ENCODE results near the gene FAM151A. TPM values are rescaled to one million over a fixed set of nuclear protein-coding genes. Genes with fewer than 3 reads are reported as not detected.

Gene FAM151A
- total and polyA plus RNA-seq, 2 donors (not counting 3 experiments of a cell fraction or from before 2014, with no cell fraction given): not detected

DNA sequence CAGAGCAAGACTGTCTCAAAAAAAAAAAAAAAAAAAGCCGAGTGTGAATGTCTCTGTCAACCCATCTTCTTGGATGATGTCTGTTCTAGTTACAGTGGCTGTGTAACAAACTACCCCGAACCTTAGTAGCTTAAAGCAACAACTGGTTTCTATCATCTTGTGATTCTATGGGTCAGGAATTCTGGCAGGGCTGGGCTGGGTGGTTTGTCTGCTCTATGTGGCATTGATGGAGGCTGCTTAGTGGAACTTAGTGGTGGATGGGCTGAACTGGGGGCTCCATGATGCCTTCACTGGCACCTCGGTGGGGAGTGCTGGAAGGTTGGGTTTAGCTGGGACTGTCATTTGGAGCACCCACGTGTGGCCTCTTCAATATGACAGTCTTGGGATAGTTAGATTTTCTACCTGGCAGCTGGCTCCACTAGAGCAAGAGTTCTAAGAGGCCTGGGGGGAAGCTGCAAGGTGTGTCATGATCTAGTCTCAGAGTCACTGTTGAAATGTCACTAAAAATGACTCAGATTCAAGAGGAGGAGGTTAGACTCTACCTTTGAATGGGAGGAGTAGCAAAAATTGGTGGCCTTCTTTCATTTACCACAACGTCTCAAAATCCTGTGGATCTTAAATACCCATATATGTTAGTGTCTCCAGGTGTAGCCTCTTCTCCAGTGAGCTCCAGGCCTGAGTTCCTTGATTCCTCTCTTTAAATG lies 56.7 kb downstream of the FAM151A start:
- Histone ChIP-seq H3K4me1 (ENCODE audit: control insufficient read depth, extremely low read depth, insufficient read depth, low read length) (peaks cover 20% of the 10 kb centered on the region), H3K27ac (ENCODE audit: insufficient read depth, low read depth, low read length) (no peak overlapping the region), H2AFZ (ENCODE audit: low read depth, low read length) (no peak overlapping the region), H3K9me1 (replicated peaks; ENCODE audit: control insufficient read depth, extremely low read depth, insufficient read depth, low read length) (no peaks in the 10 kb centered on the region), H3K36me3 (ENCODE audit: control insufficient read depth in 2 of 2, extremely low read depth in 1 of 2, insufficient read depth in 2 of 2, low read length in 2 of 2) (no peaks in the 10 kb centered on the region), H3K4me2 (ENCODE audit: insufficient read depth, low read length) (no peak overlapping the region), H3K9ac (replicated peaks; ENCODE audit: extremely low read depth, insufficient read depth, low read length) (no peak overlapping the region), H3K27me3 (ENCODE audit: control insufficient read depth in 2 of 2, insufficient read depth in 2 of 2, low read length in 2 of 2) (no peaks in the 10 kb centered on the region), H3K4me3 (replicated peaks in 1 of 3; ENCODE audit: insufficient read depth in 1 of 3, low read depth in 1 of 3, low read length in 3 of 3) (no peak overlapping the region), H4K20me1 (replicated peaks; ENCODE audit: control insufficient read depth, extremely low read depth, insufficient read depth, low read length) (no peaks in the 10 kb centered on the region), H3K9me3 (replicated peaks; ENCODE audit: control insufficient read depth, insufficient read depth, low read length) (no peaks in the 10 kb centered on the region), H3K79me2 (ENCODE audit: control insufficient read depth, insufficient read depth, low read length) (no peaks in the 10 kb centered on the region)
- ChIA-PET CTCF (interaction anchor here (0.9 to 2.1 kb wide), 3 partner anchors 9 to 17 kb away, joined by 4 to 5 read pairs (median 5); no protein-coding TSS in a partner anchor), POLR2A (interaction anchor here (0.6 kb wide), 1 partner anchor 1891 kb away, joined by 3 read pairs; no protein-coding TSS in a partner anchor)
- intact Hi-C loops (cut with micrococcal nuclease): no loop called here
- no TSS peak for BruUV-seq (replicated peaks)
- dilution Hi-C loops (cut with MboI; ENCODE audit: extremely low pct_ligation_motif_present, low sequenced_read_pairs): no loop called here
- TF ChIP-seq JUN (IDR thresholded peaks at IDR 0.05; ENCODE audit: borderline replicate concordance, insufficient read depth, insufficient read length, low read depth) (no peak), FOS (IDR thresholded peaks at IDR 0.05; ENCODE audit: borderline replicate concordance, insufficient read depth, low read length) (no peak), MYC (IDR thresholded peaks at IDR 0.05; ENCODE audit: low read depth, low read length) (no peak), POLR2A (IDR thresholded peaks at IDR 0.05; ENCODE audit: low read depth, low read length) (no peak)
- DNase-seq (ENCODE audit: low read depth, low spot score): no peak
- FAIRE-seq: no peak

GRCh38 chr1:54565113-54565501 lies 58.2 kb downstream of the FAM151A start:
- Histone ChIP-seq H3K9ac (replicated peaks; ENCODE audit: extremely low read depth, insufficient read depth, low read length) (no peak overlapping the region), H3K36me3 (ENCODE audit: control insufficient read depth in 2 of 2, extremely low read depth in 1 of 2, insufficient read depth in 2 of 2, low read length in 2 of 2) (no peaks in the 10 kb centered on the region), H3K4me2 (ENCODE audit: insufficient read depth, low read length) (no peak overlapping the region), H2AFZ (ENCODE audit: low read depth, low read length) (no peak overlapping the region), H3K4me3 (replicated peaks in 1 of 3; ENCODE audit: insufficient read depth in 1 of 3, low read depth in 1 of 3, low read length in 3 of 3) (no peak overlapping the region), H3K9me3 (replicated peaks; ENCODE audit: control insufficient read depth, insufficient read depth, low read length) (no peaks in the 10 kb centered on the region), H3K79me2 (ENCODE audit: control insufficient read depth, insufficient read depth, low read length) (no peaks in the 10 kb centered on the region), H3K9me1 (replicated peaks; ENCODE audit: control insufficient read depth, extremely low read depth, insufficient read depth, low read length) (no peaks in the 10 kb centered on the region), H4K20me1 (replicated peaks; ENCODE audit: control insufficient read depth, extremely low read depth, insufficient read depth, low read length) (no peaks in the 10 kb centered on the region), H3K4me1 (ENCODE audit: control insufficient read depth, extremely low read depth, insufficient read depth, low read length) (peaks cover 6% of the 10 kb centered on the region), H3K27ac (ENCODE audit: insufficient read depth, low read depth, low read length) (no peak overlapping the region), H3K27me3 (ENCODE audit: control insufficient read depth in 2 of 2, insufficient read depth in 2 of 2, low read length in 2 of 2) (no peaks in the 10 kb centered on the region)
- BruUV-seq (replicated peaks): no TSS peak
- CTCF ChIA-PET: interaction anchor here (1.4 to 1.7 kb wide), 2 partner anchors 14 kb away, joined by 4 to 5 read pairs; no protein-coding TSS in a partner anchor
- TF ChIP-seq FOS (IDR thresholded peaks at IDR 0.05; ENCODE audit: borderline replicate concordance, insufficient read depth, low read length) (no peak), CTCF (IDR thresholded peaks at IDR 0.05; ENCODE audit: extremely low read depth in 1 of 2, insufficient read depth in 1 of 2, low read depth in 1 of 2, low read length in 2 of 2) (no peak), GATA2 (IDR thresholded peaks at IDR 0.05; ENCODE audit: insufficient read depth, insufficient read length, low read depth, low read length) (no peak), POLR2A (IDR thresholded peaks at IDR 0.05; ENCODE audit: low read depth, low read length) (no peak), JUN (IDR thresholded peaks at IDR 0.05; ENCODE audit: borderline replicate concordance, insufficient read depth, insufficient read length, low read depth) (no peak), EZH2 (IDR thresholded peaks at IDR 0.05; ENCODE audit: borderline replicate concordance, low read depth, low read length, severe bottlenecking) (no peak), MYC (IDR thresholded peaks at IDR 0.05; ENCODE audit: low read depth, low read length) (no peak), POLR2AphosphoS5 (IDR thresholded peaks at IDR 0.05; ENCODE audit: insufficient read depth, low read depth, low read length) (no peak)
- TF ChIP-seq, protein P1, sequence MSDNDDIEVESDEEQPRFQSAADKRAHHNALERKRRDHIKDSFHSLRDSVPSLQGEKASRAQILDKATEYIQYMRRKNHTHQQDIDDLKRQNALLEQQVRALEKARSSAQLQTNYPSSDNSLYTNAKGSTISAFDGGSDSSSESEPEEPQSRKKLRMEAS (IDR thresholded peaks at IDR 0.05; ENCODE audit: insufficient read depth, insufficient read length): no peak
- DNase-seq (ENCODE audit: low read depth, low spot score) (no peak), FAIRE-seq (no peak)
- POLR2A ChIA-PET: no interaction called here
- intact Hi-C loops (cut with micrococcal nuclease): no loop called here
- dilution Hi-C loops (cut with MboI; ENCODE audit: extremely low pct_ligation_motif_present, low sequenced_read_pairs): no loop called here

Data from endothelial cell of umbilical vein (primary cell).